C4-2B (cell line): ENCODE results near the gene LBHD2.

Source experiments
- ZFX ChIP-seq: fragments of 450-650 bp; IDR thresholded peaks from 2 replicates; pipeline ENCODE4 v1.6.1; 2017
- TF ChIP-seq, protein P1 (sequence below): fragments of 450-650 bp; conservative IDR thresholded peaks from 2 replicates; pipeline ENCODE4 v1.5.1; 2017; ENCODE audit warnings: mild to moderate bottlenecking

DNA sequence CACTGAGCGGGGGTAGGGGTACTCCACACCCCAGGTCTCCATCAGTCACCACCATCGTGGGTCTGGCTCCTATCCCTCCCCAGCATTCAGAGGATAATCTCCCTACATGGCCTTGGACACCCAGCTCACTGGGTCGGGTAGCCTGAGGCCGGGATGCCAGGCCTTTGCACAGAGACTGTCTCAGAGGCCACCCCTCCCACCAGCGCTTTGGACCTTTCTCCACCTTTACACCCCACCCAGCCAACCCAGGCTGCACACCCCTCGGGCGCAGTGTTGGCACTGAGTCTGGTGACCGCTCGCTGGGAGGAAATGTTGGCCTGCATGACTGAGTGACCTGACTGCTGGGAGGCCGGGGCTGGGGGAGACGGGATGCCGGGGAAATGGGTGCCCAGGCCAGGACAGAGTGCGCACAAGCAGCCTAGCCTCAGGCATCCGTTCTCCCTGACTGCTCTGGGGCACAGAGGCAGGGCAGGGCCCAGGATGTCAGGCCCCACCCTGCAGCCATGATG is 10.6 kb upstream of the LBHD2 start:
- TF ChIP-seq, protein P1, sequence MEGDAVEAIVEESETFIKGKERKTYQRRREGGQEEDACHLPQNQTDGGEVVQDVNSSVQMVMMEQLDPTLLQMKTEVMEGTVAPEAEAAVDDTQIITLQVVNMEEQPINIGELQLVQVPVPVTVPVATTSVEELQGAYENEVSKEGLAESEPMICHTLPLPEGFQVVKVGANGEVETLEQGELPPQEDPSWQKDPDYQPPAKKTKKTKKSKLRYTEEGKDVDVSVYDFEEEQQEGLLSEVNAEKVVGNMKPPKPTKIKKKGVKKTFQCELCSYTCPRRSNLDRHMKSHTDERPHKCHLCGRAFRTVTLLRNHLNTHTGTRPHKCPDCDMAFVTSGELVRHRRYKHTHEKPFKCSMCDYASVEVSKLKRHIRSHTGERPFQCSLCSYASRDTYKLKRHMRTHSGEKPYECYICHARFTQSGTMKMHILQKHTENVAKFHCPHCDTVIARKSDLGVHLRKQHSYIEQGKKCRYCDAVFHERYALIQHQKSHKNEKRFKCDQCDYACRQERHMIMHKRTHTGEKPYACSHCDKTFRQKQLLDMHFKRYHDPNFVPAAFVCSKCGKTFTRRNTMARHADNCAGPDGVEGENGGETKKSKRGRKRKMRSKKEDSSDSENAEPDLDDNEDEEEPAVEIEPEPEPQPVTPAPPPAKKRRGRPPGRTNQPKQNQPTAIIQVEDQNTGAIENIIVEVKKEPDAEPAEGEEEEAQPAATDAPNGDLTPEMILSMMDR, result no peak
- no peak for TF ChIP-seq ZFX
